ENCODE measurements around the gene MBD3. TPM values are rescaled to one million over a fixed set of nuclear protein-coding genes. Genes with fewer than 3 reads are reported as not detected.

The MBD3 gene
- total RNA-seq, 2 experiments from 2014 or later: 58.1 to 63.7 TPM

GRCh38 chr19:1524972-1525325, 67.7 kb downstream of the MBD3 start:
- no peak overlapping the region for H3K4me3 Mint-ChIP-seq
- H3K4me1 Mint-ChIP-seq (ENCODE audit: low read depth): peaks cover 7% of the 10 kb centered on the region
- DNase-seq: no peak
- no peak overlapping the region for H3K27ac Mint-ChIP-seq
- H3K9me3 Mint-ChIP-seq: no peaks in the 10 kb centered on the region
- CTCF ChIA-PET: no interaction called here
- no peaks in the 10 kb centered on the region for H3K36me3 Mint-ChIP-seq (ENCODE audit: low read depth)
- peaks cover 33% of the 10 kb centered on the region for H3K27me3 Mint-ChIP-seq (ENCODE audit: low read depth)
- intact Hi-C loops (cut with micrococcal nuclease): no loop called here

- Mint-ChIP-seq H3K27ac (no peak overlapping the region), H3K36me3 (ENCODE audit: low read depth) (no peaks in the 10 kb centered on the region), H3K27me3 (ENCODE audit: low read depth) (peaks cover 30% of the 10 kb centered on the region), H3K4me1 (ENCODE audit: low read depth) (peaks cover 7% of the 10 kb centered on the region), H3K9me3 (no peaks in the 10 kb centered on the region), H3K4me3 (no peak overlapping the region)
- CTCF ChIA-PET: no interaction called here
- DNase-seq: no peak
- intact Hi-C loops (cut with micrococcal nuclease): no loop called here
These were observed 68.2 kb downstream of the MBD3 start for GRCh38 chr19:1524287-1524971.

Other genes starting within 250 kb of the MBD3 start
- gene NDUFS7, start 209.0 kb downstream of the MBD3 start, total RNA-seq: 100 to 1,000 TPM; 138 to 148 TPM
- 10 to 100 TPM; 23.5 to 25.0 TPM for gene GAMT, start 191.3 kb downstream of the MBD3 start, total RNA-seq
- gene DAZAP1, start 185.3 kb downstream of the MBD3 start, total RNA-seq: 100 to 1,000 TPM; 253 to 265 TPM
- gene RPS15, start 154.5 kb downstream of the MBD3 start, total RNA-seq: 1,000 to 10,000 TPM; 1,902 to 1,906 TPM
- gene APC2, start 142.7 kb downstream of the MBD3 start, total RNA-seq: under 1 TPM; 0.07 to 0.12 TPM
- gene C19orf25, start 113.7 kb downstream of the MBD3 start, total RNA-seq: 10 to 100 TPM; 17.5 to 20.8 TPM
- 1 to 10 TPM; 1.5 to 1.7 TPM for gene PCSK4, start 102.5 kb downstream of the MBD3 start, total RNA-seq
- gene REEP6, start 101.7 kb downstream of the MBD3 start, total RNA-seq: 1 to 10 TPM; 1.3 to 1.6 TPM
- gene ADAMTSL5, start 79.8 kb downstream of the MBD3 start, total RNA-seq: 1 to 10 TPM in 1 of 2 experiments, under 1 TPM in 1; 0.95 to 1.6 TPM
- gene PLK5, start 68.8 kb downstream of the MBD3 start, total RNA-seq: not detected
- gene MEX3D, start 24.5 kb downstream of the MBD3 start, total RNA-seq: 1 to 10 TPM; 2.0 to 2.1 TPM
- 100 to 1,000 TPM; 281 to 293 TPM for gene UQCR11, start 12.6 kb upstream of the MBD3 start, total RNA-seq
- 10 to 100 TPM; 84.8 to 86.7 TPM for gene TCF3, start 59.8 kb upstream of the MBD3 start, total RNA-seq
- gene ONECUT3, start 160.6 kb upstream of the MBD3 start, total RNA-seq: not detected
- 1 to 10 TPM; 6.1 to 8.4 TPM for gene ATP8B3, start 219.4 kb upstream of the MBD3 start, total RNA-seq